ELF-1 (cell line): ENCODE measurements around the gene TESK2.
"Not testable (repeated sequence)": the region's sequence is repeated elsewhere in the genome, so short reads cannot be mapped to it uniquely, and the experiment has no call there.

Experiments
- DNase-seq: peaks from one replicate; pipeline ENCODE4 v3.0.0-alpha.2; 2016; ENCODE audit warnings: low read depth, low spot score

Gene TESK2

DNA sequence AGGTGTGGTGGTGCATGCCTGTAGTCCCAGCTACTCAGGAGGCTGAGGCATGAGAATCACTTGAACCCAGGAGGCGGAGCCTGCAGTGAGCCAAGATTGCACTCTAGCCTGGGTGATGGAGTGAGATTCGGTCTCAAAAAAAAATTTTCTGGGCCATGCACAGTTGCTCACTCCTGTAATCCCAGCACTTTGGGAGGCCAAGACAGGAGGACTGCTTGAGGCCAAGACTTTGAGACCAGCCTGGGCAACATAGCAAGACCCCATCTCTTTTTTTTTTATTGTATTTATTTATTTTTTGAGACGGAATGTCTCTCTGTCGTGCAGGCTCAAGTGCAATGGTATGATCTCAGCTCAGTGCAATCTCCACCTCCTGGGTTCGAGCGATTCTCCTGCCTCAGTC lies 16.8 kb downstream of the TESK2 start:
- not testable (repeated sequence) for DNase-seq

DNA sequence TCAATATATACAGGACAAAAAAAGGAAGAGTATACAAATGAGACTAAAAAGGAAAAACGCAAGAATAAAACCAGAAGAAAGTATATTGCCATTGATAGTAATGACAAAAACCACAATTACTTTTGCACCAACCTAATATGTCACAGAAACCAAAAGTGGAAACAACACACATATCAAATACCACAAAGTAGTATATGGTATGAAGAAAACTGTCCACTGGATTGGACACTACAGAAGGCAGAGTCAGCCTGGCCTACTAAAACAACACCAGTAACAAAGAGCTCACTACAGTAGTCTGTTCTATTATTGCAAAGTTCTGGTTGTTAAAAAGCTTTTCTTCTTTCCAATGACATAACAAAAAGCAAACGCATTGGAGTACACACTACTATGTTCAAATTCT lies 17.7 kb downstream of the TESK2 start:
- DNase-seq, result no peak

DNA sequence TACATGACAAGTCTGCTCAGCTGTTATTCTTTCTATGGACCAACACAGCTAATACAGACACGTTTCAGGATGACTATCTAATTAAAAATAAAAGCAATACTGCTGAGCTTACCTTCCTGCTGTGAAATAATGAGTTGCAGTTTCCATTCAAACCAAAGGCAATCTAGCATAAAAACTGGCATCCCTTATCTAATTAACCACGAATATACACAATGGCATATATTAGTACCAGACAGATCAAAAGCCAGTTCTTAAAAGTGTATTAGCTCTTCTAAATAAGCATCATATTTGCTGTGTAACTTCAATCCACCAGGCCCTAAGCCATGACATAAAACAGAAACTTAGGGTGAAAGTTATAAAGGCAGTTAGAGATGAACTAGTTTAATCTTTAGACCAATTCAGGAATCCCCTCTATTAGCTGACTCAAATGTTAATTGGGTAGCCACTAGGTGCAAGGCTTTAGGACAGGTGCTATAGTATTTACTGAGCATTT lies 20.6 kb downstream of the TESK2 start:
- no peak for DNase-seq

DNA sequence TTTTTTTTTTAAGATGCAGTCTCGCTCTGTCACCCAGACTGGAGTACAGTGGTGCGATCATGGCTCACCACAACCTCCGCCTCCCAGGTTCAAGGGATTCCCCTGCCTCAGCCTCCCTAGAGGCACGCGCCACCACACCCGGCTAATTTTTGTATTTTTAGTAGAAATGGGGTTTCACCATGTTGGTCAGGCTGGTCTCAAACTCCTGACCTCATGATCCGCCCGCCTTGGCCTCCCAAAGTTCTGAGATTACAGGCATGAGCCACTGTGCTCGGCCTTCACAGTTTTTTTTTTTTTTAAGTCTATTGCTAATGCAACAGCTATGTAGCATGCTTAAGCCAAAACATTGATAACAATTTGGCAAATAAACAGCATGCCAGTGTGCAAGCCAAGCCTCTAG lies 23.6 kb downstream of the TESK2 start:
- DNase-seq, result not testable (repeated sequence)

DNA sequence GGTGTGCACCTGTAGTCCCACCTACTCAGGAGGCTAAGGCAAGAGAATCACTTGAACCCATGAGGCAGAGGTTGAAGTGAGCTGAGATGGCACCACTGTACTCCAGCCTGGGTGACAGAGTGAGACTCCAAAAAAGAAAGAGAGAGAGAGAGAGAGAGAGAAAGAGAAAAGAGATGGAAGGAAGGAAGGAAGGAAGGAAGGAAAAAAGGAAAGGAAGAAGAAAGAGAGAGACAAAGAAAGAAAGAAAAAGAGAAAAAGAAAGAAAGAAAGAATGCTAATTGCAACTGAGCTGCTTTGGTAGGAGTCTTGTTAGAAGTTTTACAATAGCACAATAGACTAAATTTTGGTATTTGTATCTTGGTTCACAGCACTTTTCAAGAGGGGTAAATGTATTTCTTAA lies 25.7 kb downstream of the TESK2 start:
- DNase-seq, result no peak

DNA sequence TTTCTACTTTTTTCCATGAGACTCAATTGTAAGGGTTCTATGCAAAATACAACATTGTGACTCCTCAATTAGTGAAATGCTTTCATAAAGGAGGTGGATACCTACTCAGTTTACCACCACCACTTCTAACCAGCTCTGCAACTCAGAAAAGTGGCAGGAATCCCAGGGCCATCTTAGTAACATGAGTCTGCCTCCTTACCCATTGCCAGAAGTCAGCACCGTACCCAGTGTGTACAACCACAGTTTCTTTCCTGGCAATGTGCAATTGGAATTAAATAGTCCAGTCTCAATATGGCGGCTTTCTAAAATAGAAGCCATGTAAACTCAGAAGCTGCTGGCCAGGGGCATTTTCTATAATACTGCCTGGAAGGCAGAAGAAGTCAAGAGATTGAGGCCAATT lies 32.1 kb downstream of the TESK2 start:
- DNase-seq, result no peak

DNA sequence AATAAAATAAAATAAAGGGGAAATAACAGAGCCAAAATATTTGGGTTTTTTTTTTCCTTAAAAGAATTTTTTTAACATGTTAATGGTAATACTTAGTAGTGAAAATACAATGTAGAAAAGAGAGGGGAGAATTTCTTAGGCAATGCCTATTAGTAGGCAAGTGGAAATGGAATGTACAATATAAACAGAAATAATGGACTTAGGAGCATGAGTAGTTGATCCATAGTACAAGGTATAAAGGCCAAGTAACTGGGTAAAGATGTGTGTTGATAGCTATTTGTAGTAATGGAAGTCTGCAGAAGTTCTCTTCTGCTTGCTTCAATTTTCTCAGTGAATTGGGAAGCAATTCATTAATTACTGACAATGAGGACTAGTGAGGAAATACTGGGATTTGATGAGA lies 34.4 kb downstream of the TESK2 start:
- no peak for DNase-seq

DNA sequence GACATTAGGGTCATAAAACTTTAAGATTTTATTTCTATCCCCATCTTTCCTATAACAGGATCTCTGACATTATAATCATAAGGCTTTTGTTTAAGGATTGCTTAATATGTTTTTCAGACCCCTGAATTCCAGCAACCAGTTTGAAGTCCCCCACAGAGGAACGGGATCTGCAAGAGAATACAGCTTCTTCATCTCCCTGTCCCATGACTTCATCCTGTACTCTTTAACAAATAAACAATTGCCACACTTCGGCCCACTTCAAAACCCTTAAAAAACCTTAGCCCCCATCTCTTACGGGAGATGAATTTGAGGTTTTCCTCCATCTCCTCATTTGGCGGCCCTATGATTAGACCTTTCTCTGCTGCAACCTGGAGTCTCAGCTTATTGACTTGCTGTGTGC lies 35.8 kb downstream of the TESK2 start:
- DNase-seq, result no peak

DNA sequence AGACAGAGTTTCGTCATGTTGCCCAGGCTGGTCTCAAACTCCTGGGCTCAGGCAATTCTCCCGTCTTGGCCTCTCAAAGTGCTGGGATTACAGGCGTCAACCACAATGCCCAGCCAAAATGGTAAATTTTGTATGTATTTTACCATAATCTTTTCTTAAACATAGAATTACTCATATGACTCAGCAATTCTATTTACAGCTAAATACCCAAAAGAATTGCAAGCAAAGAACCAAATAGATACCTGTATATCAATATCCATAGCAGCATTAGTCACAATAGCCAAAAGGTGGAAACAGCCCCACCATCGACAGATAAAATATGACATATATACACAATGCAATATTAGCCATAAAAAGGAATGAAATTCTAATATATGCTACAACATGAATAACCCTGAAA lies 36.5 kb downstream of the TESK2 start:
- DNase-seq, result no peak

DNA sequence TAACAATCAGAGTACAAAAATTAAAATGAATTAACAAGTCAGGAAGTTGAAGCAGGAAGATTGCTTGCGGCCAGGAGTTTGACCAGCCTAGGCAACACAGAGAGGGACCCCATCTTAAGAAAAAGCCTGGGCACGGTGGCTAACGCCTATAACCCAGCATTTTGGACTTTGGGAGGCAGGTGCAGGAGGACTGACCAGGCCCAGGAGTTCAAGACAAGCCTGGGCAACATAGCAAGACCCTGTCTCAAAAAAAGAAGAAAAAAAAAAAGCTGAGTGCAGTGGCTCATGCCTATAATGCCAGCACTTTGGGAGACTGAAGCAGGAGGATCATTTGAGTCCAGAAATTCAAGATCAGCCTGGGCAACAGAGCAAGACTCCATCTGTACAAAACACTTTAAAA lies 38.5 kb downstream of the TESK2 start:
- no peak for DNase-seq

DNA sequence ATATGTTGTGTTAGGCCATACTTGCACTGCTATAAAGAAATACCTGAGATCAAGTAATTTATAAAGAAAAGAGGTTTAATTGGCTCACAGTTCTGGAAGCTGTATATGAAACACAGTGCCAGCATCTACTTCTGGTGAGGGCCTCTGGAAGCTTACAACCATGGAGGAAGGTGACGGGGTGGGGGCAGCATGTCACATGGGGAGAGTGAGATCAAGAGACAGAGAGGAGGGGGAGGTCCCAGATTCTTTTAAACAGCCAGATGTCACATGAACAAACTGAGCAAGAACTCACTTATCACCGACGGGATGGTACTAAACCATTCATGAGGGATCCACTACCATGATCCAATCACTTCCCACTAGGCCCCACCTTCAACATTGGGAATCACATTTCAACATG lies 42.6 kb downstream of the TESK2 start:
- no peak for DNase-seq

DNA sequence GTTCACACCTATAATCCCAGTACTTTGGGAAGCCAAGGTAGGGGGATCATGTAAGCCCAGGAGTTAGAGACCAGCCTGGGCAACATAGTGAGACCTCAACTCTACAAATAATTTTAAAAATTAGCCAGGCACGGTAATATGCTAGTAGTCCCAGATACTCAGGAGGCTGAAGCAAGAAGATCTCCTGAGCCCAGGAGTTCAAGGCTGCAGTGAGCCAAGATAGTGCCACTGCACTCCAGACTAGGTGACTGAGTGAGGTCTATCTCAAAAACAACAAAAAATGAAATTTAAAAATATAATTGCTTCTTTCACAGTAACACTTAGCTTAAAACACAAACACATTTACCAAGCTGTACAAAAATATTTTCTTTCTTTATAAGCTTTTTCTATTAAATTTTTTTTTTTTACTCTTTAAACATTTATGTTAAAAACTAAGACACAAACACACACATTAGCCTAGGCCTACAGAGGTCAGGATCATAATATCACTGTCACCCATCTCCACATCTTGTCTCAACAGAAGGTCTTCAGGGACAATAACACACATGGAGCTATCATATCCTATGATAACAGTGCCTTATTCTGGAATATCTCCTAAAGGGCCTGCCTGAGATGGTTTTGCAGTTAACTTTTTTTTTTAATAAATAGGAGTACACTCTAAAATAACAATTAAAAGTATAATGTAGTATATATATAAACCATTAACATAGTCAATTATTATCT lies 43.9 kb downstream of the TESK2 start:
- no peak for DNase-seq

DNA sequence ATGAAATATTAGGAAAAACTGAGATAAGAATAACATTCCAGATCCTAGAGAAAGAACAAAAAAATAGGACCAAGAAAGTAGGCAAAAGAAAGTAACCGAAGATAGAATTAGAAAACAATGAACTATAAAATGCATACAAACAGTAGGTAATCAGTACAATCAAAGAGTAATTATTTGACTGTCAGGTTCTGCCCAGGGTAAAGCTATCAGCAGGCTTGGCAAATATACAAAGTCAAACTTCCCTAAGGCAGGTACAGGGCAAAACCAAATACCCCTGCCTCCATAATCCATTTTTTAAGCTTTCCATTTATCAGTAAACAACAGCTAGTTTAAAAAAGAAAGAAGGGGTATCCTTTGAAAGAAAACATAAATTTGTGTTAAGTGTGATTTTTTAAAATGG lies 44.4 kb downstream of the TESK2 start:
- DNase-seq, result no peak

DNA sequence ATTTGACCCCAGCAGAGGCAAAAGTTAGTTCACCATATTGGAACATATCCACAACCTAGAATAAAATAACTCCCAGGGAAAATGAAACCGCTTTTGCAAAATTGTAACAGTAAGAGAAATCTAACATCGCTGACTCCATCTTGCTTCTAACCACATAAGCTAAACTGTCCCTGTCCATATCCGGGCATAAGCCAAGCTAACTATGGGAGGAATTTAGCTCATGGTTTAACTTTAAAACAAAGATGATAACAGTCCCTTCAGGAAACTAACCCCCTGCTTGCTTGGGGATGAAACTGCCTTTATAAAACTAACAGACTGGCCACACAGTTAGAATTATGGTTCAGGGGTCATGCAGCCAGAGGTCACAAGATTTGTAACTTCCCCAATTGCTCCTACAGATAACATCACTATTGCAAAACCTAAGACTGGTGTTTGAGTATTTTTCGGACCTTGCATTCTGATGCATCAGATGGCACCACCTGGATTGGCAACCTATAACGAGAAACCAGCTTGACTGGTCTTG lies 46.3 kb downstream of the TESK2 start:
- no peak for DNase-seq

DNA sequence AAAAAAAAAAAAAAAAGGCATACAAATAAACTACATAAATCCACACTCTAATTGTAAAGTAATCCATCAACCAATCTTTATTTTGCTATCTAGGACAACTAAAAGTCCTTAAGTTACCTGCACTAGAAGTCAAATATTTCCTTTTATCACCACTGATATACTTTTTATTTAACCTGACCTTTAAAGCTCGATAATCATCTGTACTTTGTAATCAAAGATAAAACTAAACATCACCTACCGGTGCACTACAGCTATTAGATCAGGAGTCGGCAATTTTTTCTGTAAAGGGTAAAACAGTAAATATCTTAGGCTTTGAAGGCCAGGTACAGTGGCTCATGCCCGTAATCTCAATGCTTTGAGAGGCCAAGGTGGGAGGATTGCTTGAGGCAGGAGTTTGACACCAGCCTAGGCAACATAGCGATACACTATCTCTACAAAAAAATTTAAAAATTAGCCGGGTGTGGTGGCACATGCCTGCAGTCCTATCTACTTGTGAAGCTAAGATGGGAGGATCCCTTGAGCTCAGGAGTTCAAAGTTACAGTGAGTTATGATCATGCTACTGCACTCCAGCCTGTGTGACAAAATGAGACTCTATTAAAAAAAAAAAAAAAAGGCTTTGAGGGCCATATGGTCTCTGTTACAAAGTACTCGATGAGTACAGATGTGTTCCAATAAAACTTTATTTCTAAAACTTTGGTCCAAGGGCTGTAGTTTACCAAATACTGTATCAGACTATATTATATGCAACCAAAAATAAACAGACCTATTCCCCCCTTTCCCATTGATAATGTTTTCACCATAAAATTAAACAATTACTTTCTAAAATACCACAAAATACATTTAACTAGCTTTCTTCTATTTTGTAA lies 47.1 kb downstream of the TESK2 start:
- no peak for DNase-seq

DNA sequence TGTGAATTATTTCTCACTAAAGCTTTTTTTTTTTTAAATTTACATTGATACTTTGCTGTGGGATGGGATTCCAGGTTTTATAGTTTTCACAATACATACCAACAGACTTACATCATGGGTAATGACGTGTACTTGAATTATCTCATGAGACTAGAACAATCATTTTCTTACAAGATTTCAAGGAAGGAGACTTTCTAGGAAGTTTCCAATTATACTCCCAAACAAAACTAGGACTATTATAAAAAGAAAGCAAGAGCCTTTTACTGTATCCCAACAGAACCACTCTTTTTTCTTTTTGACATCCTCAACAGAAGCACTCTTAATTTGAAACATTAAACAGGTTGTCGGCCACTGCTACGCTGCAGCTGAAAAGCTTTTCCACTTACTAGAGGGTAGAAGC lies 48.7 kb downstream of the TESK2 start:
- no peak for DNase-seq

DNA sequence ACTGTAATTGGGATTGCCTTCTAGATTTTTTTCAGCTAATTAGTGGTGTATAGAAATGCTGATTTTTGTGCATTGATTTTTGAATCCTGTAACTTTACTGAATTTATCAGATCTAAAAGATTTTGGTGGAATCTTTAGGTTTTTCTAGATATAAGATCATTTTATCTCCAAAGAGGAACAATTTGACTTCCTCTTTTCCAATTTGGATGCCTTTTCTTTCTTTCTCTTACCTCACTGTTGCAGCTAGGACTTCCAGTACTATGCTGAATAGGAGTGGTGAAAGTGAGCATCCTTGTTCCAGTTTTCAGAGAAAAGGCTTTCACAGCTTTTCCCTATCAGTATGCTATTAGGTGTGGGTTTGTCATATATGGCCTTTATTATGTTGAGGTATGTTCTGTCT lies 53.6 kb downstream of the TESK2 start:
- DNase-seq, result no peak

DNA sequence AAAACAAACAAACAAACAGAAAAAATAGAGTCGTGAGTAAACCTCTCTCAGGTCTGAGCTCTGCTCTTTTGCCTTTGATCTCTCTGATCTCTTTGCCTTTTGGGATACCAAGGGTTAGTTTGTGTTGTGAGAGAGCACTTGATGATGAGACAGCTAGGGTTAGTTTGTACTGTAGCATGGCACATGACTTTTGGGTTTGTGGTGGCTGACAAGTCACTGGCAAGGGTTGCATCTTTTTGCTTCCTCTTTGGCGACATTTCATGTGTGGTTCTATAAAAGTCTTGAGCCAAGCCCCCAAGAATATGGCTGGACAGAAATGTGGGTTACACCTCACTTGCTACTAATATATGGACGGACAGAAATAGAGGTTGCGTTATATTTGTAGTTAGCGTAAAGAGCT lies 60.5 kb downstream of the TESK2 start:
- no peak for DNase-seq

DNA sequence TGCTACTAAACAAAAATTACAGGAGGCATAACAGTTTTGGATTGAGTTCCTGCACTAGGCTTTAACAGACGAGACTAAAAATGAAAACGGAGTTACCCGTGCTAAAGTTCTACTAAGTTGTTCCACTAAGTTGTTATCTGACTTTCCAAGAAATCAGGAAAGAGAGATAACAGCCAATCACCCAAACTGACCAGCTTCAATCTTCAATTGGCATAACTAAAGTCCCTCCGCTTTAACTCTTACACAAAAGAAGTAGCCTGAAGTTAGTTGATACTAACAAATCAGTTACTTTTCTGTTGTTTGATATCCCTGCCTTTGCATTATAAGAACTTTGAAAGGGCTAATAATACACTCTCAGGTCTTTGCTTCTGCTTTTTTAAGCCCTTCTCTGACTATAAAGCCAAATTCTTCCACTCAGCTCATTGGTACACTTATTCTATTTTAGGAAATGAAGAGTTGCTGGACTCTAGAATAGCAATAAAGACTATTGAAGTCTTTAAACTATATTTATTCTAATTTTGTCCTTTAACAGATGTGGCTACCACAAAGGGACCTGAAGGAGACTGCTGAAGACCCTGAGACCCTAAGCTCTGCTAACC lies 61.3 kb downstream of the TESK2 start:
- no peak for DNase-seq

DNA sequence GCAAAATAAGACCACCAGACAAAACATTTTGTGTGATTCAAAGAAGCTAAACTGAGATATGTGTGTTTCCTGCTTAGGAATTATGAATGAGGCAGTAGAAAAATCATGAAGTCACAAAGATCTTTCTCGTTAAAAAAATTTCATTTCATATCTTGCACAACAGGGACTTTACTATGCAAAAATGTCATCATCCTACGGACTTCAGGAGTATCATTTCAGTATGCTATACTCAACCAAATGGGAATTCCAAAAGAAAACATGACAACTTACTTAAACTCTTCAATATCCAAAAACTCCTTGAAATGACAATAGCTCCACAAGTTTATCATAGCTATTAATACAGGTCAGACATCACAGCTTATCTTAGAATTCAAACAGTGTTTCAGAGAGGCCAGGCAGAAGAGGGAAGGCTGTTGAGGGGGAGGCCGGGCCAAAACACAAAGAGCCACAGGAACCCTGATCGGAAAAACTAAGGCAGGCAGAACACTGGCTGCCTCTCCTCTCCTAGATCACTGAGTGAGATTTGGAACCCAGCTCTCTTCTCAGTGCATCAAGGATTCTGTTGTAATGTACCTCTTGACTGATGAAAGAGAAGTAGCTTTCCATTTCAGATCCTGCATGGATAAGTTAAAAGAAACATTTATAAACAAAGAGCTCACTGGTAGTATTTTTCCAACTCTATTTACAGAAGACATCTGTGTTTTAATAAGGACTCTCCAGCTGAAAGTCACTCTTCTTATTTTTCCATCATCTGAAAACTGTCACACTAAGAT lies 66.9 kb downstream of the TESK2 start:
- no peak for DNase-seq

DNA sequence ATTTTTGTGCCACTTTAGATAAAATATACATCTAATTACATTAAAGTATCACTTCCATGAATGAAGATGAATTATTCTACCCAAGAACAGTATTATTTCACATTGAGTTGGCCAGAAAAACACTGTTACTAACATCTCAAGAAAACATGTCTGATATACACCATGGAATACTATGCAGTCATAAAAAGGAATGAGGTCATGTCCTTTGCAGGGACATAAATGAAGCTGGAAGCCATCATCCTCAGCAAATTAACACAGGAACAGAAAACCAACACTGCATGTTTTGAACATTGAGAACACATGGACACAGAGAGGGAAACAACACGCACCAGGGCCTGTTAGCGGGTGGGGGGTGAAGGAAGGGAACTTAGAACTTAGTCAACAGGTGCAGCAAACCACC lies 69.0 kb downstream of the TESK2 start:
- no peak for DNase-seq

DNA sequence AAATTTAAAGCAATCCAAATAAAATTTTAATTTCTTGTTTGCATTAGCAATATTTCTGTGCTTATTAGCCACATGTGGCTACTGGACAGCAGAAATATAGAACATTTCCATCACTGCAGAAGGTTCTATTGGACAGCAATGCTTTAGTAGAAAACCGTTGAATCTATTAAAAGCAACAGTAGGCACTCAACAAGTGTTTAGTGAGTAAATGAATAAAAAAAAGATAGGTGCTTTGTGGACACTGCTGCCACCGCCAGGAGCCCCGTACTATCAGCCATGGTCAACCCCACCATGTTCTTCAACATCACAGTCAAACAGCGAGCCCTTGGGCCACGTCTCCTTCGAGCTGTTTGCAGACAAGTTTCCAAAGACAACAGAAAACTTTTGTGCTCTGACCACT lies 76.2 kb downstream of the TESK2 start:
- no peak for DNase-seq
